ENCODE results near the gene PLPP7.
"Not testable (repeated sequence)": the region's sequence is repeated elsewhere in the genome, so short reads cannot be mapped to it uniquely, and the experiment has no call there.

The PLPP7 gene

DNA sequence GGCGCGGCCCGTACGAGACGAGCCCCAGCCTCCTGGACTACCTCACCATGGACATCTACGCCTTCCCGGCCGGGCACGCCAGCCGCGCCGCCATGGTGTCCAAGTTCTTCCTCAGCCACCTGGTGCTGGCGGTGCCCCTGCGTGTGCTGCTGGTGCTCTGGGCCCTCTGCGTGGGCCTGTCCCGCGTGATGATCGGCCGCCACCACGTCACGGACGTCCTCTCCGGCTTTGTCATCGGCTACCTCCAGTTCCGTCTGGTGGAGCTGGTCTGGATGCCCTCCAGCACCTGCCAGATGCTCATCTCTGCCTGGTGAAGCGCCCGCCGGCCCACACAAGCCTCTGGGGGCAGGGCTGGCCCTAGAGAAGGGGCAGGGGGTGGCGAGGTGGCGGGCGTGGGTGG, 18.5 kb downstream of the PLPP7 start:
- no peak for DNase-seq

DNA sequence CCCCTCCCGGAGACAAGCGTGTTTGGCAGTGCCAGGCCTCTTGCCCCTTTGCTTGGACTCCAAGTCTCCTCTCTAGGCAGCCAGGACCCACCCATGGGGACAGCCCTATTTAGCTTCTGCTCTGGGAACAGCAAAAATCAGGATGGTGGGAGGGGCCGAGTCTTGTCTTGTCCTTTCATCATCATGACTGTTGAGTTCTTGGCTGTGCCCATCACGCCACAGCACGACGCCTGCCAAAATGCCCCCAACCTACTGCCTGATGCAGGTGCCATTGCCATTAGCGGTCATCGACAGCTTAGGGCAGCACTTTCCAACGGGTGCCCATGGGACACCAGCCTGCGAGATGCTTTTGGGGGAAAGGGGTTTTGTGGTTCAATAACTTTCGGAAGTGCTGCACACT, 18.9 kb downstream of the PLPP7 start:
- DNase-seq: no peak

DNA sequence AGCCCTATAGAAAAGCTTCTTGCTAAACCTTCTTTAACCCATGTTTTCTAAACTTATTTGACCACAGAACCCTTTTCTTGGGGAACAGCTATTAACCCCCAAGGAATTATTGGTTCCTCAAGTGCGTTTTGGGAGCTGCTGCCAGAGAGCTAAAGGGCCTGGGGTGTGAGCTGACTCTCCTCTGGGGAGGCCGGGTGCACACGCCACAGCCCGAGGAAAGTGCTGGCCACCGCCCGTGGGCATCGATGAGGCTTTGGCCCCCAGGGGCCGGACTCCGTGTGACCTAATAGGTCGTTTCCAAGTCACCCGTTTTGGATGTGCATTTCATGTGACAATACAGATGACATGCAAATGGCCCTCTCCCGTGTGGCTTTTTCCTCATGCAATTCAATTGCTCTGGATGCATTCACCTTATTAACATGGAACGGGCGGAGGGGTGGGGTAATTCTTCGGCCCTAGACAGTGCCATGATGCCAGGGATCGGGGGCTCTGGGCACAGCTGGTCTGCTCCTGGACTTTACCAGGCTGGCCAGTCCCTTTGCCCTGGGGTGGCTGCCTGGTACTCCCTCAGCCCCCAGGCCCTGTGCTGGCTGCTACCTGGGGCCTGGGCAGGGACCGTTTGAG, 19.5 kb downstream of the PLPP7 start:
- no peak for DNase-seq

DNA sequence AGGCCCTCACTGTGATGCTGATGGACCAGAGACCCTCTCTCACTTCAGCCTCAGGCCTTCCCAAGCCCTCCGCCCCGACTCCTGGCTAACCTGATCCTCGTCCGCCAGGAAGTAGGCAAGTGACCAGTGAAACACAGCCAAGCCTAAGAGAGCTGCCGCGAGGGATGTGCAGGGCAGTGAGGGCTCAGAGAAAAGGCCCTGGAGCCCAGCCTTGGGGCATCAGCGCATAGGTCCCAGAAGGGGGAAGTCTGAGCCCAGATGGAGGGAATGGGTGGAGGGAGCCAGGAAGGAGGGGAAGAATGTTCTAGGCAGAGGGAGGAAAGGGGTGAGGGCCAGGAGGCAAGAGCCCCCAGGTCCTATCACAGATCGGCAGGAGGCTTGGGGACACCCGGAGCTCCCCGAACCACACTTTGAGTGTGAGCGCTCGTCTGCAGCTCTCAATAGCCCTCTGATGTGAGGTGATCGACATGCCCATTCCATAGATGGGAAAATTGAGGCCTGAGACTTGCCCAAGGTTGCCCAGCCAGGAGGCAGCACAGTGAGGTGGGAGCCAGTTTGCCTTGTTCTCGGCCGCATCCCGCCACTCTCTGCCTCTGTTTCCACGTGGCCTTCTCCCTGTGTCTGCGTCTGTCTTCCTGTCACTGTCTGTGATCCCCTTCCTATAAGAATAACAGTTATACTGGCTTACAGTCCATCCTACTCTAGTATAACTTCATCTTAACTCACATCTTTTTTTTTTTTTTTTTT, 20.2 kb downstream of the PLPP7 start:
- no peak for DNase-seq

DNA sequence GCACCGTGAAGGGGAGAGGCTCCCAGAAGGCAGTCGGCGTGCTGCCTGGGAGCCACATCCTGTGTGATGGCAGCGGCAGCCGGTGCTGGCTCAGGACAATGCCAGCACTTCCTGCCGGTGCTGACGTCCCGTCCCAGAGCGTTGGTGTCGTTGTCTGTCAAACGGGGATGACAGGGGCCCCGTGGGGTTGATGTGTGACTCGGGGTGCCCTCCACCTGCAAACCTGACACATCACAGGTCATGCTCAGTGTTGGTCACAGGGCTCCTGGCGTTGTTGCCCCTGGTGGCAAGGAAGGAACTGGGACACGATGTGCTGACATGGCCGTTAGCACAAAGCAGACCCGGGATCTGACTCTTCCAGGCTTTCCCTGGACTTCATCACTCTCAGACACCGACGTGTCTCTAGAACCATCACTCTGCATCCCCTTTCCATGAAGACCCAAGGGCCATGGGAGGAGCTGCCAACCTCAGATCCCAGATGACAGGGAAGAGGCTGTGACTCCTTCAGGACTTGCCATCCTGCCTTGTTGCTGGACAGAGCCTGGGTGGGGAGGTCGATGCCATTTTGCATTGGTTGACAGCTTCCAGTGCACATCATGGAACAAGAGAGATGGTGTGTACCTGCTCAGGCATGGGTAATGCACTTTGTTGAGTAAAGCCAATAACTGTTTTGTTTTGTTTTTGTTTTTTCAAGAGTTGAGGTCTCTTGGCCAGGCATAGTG, 21.5 kb downstream of the PLPP7 start:
- DNase-seq: no peak

GRCh38 chr9:131312246-131312645, 22.7 kb downstream of the PLPP7 start:
- no peak for DNase-seq

GRCh38 chr9:131312822-131313770, 23.6 kb downstream of the PLPP7 start:
- no peak for DNase-seq

- no peak for DNase-seq
Observed at GRCh38 chr9:131318231-131319085, 28.9 kb downstream of the PLPP7 start.

- DNase-seq: no peak
Observed at GRCh38 chr9:131319486-131319885, 30.0 kb downstream of the PLPP7 start.

- DNase-seq: no peak
Observed at GRCh38 chr9:131320031-131320685, 30.6 kb downstream of the PLPP7 start.

DNA sequence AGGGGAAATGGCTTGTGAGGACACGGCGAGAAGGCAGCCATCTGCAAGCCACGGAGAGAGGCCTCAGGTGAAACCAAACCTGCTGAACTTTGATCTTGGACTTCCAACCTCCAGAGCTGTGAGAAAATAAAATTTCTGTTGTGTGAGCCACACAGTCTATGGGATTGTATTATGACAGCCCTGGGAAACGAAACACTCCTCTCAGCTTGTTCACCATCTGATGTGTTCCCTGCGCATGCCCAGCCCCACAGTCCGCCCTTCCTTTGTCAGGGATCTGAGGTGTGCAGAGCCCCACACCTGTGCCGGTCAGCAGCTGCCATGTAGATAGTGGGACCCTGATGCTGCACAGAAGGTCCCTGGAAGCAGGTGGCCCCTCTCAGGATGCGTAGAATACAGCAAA, 34.1 kb downstream of the PLPP7 start:
- no peak for DNase-seq

DNA sequence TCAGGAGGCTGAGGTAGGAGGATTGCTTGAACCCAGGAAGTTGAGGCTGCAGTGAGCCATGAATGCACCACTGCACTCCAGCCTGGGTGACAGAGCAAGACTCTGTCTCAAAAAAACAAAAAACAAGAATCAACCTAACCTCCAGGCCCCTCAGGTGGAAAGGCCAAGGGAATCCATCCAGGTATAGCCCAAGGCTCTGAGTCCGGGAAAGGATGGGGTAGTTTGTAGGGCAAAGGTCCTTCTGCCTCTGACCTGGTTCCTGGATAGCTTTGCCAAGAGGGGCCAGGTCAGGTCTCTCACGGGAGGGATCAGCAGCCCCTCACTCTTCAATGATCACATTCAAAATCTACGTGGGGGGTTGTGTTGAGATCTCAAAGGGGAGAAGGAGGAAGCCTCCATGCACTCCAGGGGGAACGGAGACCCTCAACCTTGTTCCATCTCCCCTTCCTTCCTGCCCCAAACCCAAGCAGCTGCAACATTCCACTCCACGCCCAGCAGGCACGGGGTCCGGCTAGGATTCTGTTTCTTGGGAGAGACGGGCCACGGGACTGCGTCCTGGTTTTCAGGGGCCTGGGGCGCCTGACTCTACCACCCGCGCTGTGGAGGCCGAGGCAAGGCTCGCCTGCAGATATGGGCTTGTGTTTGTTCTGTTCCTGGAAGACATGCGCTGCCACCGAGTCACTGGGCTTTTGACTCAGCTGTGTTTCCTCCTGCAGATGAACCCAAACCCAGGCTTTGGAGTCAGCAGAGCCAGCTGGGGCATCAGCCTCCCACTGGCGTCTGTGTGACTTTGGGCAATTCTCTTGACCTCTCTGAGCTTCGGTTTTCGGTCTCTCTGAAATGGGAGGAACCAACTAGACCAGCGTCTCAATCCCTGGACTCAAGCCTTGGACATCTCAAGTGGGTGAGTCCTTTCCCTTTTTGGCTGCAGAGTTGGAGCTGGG, 35.5 kb downstream of the PLPP7 start:
- no peak for DNase-seq

GRCh38 chr9:131329241-131329641, 39.7 kb downstream of the PLPP7 start:
- no peak for DNase-seq

GRCh38 chr9:131330814-131331600, 41.5 kb downstream of the PLPP7 start:
- DNase-seq: no peak

DNA sequence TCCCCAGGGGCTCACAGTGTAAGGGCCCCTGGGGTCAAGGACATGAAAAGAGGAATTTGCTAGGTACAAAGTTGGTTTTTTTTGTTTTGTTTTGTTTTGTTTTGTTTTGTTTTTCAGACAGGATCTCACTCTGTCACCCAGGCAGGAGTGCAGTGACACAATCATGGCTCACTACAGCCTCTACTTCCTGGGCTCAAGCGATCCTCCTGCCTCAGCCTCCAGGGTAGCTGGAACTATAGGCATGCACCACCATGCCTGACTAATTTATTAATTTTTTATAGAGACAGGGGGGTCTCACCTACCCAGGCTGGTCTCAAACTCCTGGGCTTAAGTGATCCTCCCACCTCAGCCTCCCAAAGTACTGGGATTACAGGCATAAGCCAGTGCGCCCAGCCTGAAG, 42.5 kb downstream of the PLPP7 start:
- not testable (repeated sequence) for DNase-seq

DNA sequence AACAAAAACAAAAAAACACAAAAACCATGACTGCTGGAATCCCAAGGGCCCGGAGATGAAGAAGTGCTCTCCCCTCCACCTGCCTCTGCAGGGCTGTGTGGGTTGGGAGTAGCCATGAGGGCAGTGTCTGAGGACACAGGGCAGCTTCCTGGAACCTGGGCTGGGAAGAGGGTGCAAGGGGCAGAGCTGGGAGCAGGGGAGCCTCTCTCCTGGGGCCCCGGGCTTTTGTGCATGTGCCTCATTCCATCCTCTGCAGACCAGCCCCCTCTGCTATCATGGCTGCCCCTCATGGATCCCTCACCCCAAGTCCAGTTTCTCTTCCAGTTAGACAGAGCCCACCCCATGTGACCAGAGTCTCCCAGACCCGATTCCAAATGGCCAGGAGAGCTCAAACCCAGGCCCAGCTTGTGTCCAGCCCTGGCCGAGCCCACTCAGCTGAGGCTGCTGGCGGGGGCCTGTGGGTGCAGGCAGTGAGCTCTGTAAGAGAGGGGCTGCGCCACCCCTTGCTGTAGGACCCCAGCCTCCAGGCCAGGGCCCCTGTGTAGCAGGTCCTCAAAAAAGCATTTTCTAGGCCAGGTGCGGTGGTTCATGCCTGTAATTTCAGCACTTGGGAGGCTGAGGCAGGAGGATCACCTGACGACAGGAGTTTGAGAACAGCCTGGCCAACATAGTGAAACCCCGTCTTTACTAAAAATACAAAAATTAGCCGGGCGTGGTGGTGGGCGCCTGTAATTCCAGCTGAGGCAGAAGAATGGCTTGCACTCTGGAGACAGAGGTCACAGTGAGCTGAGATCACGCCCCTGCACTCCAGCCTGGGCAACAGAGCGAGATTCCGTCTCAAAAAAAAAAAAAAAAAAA, 44.5 kb downstream of the PLPP7 start:
- DNase-seq: no peak

GRCh38 chr9:131334629-131335367, 45.3 kb downstream of the PLPP7 start:
- DNase-seq: no peak

- DNase-seq: no peak
Observed at GRCh38 chr9:131335368-131335755, 45.8 kb downstream of the PLPP7 start.
